HUDEP-2 (cell line): Measurements from ENCODE around the gene VHLL.

Source experiments
- DNase-seq, 76 experiments: peaks; one replicate each; lab custom pipeline; 2025; ENCODE audit not compliant: unreplicated experiment in 76 of 76; lab: John Stamatoyannopoulos, UW

Gene VHLL

GRCh38 chr1:156293098-156293434, 6.0 kb downstream of the VHLL start:
- DNase-seq: no peak

- DNase-seq: peak in 60 of 76 experiments; percentile 3 to 75 (median 48)
Observed at GRCh38 chr1:156291226-156292061, 7.7 kb downstream of the VHLL start.

DNA sequence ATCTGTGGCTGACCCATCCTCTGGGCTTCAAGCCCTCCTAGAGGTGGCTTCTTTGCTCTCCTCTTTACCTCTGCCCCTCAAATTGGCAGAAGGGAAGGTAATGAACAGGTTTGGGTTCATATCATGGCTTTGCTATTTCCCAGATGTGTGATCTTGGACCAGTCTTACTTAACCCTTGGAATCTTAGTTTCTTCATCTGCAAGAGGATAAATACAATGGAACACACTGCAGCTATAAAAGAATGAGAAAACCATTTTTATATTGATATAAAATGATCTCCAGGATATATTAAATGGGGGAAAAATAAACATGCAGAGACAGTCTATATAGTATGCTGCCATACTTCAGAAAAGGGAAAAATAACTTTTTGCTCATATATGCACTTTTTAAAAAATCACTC, 9.2 kb downstream of the VHLL start:
- DNase-seq: no peak

GRCh38 chr1:156286061-156286460, 13.0 kb downstream of the VHLL start:
- DNase-seq: no peak

DNA sequence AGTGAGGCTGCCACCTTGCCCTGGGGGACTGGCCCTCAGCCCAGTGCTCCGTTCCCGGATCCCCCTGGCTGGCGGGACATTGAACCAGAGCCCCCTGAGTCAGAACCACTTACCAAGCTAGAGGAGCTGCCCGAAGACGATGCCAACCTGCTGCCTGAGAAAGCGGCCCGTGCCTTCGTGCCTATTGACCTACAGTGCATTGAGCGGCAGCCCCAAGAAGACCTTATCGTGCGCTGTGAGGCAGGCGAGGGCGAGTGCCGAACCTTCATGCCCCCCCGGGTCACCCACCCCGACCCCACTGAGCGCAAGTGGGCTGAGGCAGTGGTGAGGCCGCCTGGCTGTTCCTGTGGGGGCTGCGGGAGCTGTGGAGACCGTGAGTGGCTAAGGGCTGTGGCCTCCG, 13.7 kb downstream of the VHLL start:
- DNase-seq: no peak

- no peak for DNase-seq
Observed at GRCh38 chr1:156284757-156285156, 14.3 kb downstream of the VHLL start.

DNA sequence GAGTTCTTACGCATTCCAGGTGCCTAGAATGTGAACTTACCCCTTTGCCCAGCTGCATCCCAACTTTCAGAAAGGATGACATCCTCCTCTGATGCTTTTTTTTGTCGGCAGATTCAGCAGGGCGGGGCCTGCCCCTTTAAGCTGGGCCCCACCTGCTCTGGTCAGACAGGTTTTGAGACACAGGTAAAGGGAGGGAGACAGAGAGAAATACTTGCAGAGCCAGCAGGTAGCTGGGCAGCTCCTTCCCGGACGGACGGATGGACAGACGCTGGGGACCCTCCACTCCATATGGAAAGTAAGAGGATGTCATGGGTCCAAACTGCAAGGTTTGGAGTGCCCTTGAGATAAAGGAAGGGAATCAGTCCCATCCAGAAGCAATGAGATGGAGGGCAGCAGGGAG, 15.0 kb downstream of the VHLL start, which contains the start of gene TMEM79:
Gene TMEM79 (plus strand): TSS at position 214 of the 400 bp plus-strand sequence. CDS start 902 bp downstream, outside the sequence.
- DNase-seq: no peak

GRCh38 chr1:156283521-156283920, 15.6 kb downstream of the VHLL start:
- no peak for DNase-seq

GRCh38 chr1:156282479-156283222, 16.5 kb downstream of the VHLL start, which contains the start of gene SMG5:
TSS of gene SMG5 (minus strand) at chr1:156282825. CDS start at chr1:156282680, 145 bp downstream.
- peak in 75 of 76 experiments; percentile 59 to 99 (median 94) for DNase-seq

- DNase-seq: peak in 43 of 76 experiments; percentile 2 to 59 (median 27)
Observed at GRCh38 chr1:156281693-156282478, 17.2 kb downstream of the VHLL start.

DNA sequence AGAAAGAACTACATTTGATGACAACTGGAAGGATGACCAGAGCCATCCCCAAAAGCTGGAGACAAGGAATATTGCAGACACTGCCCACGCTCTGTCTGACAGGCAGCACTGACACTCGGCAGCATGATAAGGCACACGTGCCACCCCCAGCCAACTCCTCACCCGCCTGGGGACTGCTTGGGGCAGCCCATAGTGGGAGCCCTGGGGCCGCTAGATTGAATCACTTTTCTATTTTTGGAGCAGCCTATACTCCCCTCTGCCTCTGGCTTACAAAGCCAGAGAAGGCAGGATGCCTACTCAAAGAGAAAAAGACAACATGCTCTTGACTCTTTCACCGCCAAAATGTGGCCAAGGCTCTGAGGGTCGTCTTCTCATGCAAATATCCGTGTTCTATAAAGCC, 17.8 kb downstream of the VHLL start:
- DNase-seq: peak in 72 of 76 experiments; percentile 19 to 85 (median 64)

DNA sequence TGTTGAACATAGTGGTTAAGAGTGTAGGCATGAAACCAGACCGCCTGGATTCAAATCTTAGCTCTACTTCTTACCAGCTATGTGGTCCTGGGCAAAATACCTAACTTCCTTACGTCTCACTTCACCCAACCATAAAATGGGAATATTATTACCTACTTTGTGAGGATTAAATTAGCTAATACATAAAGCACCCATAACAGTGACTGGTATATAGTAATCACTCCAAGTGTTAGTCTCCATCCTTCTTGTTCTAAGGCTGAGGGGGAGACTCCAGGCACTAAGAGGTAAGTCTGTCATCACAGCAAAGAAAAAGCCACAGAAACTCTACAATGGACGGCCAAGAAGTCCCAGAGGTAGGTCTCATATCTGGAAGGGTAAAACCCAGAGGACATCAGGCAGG, 19.3 kb downstream of the VHLL start:
- no peak for DNase-seq

- DNase-seq: no peak
Observed at GRCh38 chr1:156276966-156277381, 22.1 kb downstream of the VHLL start.

GRCh38 chr1:156276532-156276931, 22.6 kb downstream of the VHLL start:
- DNase-seq: no peak

DNA sequence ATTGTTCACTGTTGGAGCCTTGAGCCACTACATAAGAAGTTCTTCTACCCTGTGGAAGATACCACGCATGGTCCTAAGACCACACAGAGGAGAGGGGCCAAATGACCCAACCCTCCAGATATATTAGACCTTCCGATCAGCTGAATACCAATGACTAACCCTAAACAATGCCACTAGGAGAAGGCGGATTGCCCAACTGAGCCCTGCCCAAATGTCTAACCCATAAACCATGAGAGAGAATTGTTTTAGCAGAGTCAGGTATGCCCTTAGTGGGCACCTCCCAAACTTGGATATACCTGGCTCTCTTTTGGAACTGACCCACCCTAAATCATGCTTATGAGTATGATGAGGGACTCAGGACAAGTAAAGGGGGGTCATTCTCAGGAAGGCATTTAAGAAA, 28.8 kb downstream of the VHLL start:
- DNase-seq: no peak

- no peak for DNase-seq
Observed at GRCh38 chr1:156268336-156268735, 30.8 kb downstream of the VHLL start.

- DNase-seq: no peak
Observed at GRCh38 chr1:156266051-156266450, 33.1 kb downstream of the VHLL start.

GRCh38 chr1:156263288-156263655, 35.8 kb downstream of the VHLL start:
- DNase-seq: no peak

DNA sequence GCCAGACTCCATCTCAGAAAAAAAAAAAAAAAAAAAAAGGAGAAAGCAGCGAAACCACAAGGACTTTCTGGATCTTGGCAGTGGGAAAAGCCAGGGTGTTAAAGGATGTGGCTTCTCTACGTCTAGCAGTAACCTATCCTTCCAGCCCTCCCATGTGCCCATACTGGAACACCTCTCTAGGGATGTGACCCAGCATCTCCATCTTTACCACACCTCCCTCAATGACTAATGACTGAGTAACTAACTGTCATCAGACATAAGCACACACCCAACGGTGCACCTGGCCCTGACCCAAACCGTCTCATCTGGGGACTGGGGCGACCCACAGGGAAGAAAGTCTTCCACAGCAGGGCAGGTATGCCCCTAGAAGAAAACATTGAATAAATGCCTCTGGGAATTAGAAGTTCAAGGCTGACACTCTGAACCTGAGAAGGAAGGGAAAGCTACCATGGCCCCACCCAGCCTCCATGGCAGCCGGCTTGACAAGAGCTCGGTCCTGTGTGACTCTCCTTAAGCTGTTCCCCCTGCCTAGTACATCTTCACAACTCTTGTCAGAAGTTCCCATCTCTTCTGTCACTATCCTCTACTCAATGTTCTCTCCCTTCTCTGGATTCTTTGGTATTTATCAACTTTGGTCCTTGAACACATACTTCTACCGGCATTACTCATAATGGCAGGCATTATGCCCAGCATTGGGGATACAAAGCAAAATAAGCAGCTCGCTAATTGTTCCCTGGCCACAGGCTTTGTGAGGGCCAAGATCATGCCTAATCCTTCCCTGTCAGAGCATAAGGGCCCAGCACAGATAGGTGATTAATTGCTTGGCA, 36.4 kb downstream of the VHLL start:
- peak in 26 of 76 experiments; percentile 10 to 52 (median 36) for DNase-seq

- DNase-seq: no peak
Observed at GRCh38 chr1:156260896-156261295, 38.2 kb downstream of the VHLL start.
